CD4-positive, alpha-beta T cell treated with Interleukin-12 subunit alpha and Interleukin-12 subunit beta, for 1 hour (primary cell): Measurements from ENCODE around the gene CAMTA1.

Experiments
- DNase-seq: peaks from one replicate; pipeline ENCODE4 v3.0.0-alpha.2; 2020

The CAMTA1 gene

GRCh38 chr1:7516341-7516740 lies 731.1 kb downstream of the CAMTA1 start:
- DNase-seq = no peak

DNA sequence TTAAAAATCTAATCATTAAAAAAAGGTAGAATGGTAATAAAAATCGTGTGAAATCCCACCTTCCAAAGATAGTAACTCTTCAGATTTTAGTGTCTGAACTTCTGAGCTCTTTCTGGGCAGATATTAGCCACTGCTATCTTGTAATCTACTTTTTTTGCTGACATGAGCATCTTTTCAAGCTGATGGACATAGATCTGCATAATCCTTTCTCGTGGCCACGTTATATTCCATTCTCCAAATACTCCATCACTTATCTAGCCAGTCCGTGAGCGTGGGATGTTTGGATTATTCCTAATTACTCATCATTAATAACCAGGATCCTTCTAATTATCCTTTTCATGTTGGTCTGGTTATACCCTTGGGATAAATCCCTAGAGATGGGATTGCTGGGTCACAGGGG lies 731.7 kb downstream of the CAMTA1 start:
- DNase-seq = no peak

GRCh38 chr1:7517611-7518330 lies 732.5 kb downstream of the CAMTA1 start:
- no peak for DNase-seq

GRCh38 chr1:7518411-7518810 lies 733.2 kb downstream of the CAMTA1 start:
- DNase-seq = no peak

GRCh38 chr1:7519181-7519860 lies 734.1 kb downstream of the CAMTA1 start:
- DNase-seq = no peak

DNA sequence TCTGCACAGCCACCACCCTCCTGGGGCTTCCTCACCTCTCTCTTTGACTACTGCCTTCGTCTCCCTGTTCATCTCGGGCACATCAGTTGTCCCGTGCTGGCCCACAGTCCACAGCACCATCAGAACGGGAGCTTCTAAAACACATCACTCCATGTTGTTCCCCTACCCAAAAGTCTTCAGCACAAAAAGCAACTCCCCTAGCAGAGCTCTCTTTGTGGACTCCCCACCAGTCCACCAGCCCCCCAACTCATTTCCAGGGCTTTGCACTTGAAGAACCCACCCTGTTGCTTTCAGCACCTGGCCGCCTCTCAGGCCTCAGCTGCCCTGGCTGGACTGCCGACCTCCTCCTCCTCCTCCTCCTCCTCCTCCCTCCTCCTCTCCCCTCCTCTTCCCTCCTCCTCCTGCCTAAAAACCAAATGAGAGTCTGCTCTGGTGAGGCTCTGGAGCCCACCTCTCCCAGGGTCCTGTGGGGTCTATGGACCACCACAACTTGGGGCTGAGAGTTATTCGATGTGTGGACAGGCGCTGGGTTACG lies 734.7 kb downstream of the CAMTA1 start:
- DNase-seq = no peak

- no peak for DNase-seq
These were observed 735.2 kb downstream of the CAMTA1 start for GRCh38 chr1:7520496-7520895.

GRCh38 chr1:7524341-7525337 lies 739.4 kb downstream of the CAMTA1 start:
- DNase-seq = no peak

DNA sequence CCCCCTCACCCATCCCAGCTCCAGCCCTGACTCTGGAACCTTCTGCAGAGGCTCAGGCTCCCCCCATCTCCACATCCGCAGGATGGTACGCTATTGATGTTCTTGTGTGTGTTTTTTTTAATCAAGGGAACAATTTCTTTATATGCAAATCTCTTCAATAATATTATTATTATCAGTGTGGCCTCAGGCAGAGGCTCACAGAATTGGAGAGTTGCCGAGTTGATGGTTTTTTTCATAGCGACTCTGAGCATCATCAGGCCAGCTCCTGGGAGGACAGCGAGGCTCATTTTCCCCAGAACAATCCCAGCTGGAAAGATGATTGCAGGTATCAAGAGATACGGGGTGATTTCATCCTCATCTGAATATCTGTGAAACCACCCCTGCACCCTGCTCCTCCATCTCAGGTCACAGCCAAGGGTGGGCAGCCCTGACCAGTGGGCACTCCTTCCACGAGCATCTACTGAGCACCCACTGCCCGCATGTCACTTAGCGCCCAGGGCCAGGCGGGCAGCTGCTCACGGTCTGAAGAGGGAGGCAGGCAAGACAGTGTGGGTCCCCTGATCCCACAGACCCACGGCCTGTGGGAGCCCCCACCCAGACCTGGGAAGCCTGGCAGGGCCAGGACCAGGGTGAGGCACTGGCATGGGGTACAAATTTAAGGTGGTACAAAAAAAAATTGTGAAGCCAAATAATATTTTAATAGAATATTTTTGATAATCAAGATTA lies 740.2 kb downstream of the CAMTA1 start:
- no peak for DNase-seq

DNA sequence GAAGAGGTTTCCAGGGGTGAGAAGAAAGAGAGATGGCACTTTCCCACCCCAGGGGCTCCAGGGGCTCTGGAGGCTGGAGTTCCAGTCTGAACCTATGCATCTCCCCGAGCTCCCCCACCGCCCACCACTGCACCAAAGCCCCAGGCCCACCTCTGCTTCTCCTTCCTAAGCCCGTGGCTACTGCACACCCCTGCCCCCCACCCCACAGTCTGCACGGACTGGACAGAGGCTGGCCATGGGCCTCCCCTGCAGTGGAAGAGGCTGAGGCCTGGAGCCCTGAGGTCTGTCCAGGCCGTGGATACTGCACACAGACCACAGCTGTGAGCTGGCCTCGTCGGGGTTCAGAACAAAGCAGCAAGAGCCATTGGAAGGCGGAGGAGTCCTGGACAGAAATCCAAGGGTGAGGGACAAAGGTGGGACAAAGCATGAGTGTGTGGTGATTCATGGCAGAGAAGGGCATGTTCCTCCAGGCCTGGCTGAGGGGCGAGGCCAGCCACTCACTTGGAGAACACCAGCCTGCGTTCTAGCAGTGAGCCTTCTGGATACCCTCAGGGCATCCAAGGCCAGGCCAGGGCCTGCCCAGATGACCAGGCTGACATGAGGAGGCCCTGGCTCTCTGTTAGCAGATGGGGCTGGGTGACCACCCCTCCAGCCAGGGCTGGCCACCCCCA lies 741.1 kb downstream of the CAMTA1 start:
- no peak for DNase-seq

DNA sequence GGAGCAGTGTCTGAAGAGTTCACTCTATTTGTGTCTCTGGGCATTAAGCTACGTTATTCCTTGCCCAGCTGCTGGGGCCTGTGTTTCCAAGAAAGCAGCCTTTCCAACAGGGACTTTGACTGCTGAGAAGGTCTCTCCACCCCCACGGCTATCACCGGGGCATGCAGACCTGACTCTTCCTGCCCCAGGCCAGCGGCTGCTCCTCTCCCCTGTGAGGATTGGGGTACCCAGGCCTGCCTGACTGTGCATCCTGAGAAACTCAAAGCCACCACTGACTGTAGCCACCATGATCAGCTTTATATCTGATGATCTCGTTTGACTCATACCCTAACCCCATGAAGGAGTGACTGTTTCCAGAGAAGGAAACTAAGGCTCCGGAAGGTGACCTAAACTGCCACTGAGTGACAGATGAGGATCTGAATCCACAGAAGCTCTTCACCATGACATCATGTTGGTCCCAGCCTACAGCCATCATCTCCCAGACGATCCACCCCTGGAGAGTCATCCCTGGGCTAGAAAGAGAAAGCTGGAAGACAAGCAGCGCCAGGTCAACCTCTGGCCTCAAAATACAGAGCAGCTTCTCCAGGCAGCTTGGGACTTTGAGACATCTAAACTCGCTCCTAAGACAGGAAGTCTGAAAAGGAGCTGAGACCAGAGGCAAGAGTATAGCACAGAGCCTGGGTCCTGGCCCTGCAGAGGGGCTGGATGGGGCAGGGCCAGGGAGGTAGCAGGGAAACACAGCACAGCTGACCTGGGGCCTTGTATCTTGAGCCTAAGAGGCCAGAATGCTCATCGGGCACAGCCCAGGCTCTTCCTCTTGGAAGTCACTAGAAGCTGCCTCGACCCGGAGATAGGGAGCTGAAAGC lies 741.8 kb downstream of the CAMTA1 start:
- no peak for DNase-seq

- no peak for DNase-seq
These were observed 742.4 kb downstream of the CAMTA1 start for GRCh38 chr1:7527733-7528045.

DNA sequence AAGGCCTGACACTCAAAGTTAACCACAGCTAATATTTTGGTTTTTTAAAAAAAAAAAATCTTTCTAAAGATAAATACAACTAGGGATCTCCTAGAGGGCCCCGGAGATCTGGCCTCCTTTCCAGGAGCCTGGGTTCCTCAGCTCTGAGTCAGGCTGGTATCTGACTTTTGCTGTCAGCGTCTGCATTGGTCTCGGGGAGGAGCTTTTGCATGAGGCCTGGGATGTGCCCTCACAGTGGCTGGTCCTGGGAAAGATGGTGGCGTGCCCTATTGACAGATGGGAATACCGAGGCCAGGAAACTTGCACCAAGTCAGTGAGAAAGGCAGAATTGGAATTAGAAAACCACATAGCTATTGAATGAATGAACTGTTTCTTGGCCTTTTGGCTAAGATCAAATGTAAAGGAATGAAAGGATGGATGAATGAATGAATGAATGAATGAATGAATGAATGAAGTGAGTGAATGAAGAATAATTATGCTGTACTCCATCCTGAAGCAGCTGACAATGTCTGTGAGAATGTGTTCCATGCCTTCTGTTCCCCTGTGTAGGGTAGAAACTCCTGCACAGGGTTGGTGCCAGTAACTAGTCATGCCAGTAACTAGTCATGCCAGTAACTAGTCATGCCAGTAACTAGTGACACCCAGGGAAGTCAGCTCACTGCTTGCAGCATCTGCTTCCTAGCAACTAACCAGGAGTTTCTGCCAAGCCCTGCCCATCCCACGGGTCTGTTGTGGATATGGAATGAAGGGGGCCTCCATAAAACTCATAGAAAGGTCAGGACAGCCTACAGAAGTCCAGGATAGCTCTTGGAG lies 743.3 kb downstream of the CAMTA1 start:
- DNase-seq = no peak

DNA sequence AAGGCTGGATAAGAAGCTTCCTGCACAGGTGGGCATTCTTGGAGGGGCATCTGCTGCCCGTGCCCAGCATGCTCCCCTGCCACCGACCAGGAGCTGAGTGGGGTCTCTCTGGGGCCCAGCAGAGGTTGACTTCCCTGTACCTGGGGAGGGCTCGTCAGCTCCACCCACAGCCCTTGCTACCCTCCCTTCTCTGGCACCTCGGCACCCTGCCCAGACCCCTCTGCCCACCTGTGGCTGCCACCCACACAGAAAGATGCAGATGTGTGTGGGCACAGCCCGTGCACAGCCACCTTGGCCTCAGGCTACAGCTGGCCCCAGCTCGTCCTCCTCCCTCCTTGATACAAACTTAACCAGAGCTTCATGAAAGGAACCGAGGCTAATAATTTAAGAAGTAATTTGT lies 744.7 kb downstream of the CAMTA1 start:
- DNase-seq = no peak

- no peak for DNase-seq
These were observed 746.5 kb downstream of the CAMTA1 start for GRCh38 chr1:7531562-7532340.

GRCh38 chr1:7533006-7533405 lies 747.8 kb downstream of the CAMTA1 start:
- no peak for DNase-seq

DNA sequence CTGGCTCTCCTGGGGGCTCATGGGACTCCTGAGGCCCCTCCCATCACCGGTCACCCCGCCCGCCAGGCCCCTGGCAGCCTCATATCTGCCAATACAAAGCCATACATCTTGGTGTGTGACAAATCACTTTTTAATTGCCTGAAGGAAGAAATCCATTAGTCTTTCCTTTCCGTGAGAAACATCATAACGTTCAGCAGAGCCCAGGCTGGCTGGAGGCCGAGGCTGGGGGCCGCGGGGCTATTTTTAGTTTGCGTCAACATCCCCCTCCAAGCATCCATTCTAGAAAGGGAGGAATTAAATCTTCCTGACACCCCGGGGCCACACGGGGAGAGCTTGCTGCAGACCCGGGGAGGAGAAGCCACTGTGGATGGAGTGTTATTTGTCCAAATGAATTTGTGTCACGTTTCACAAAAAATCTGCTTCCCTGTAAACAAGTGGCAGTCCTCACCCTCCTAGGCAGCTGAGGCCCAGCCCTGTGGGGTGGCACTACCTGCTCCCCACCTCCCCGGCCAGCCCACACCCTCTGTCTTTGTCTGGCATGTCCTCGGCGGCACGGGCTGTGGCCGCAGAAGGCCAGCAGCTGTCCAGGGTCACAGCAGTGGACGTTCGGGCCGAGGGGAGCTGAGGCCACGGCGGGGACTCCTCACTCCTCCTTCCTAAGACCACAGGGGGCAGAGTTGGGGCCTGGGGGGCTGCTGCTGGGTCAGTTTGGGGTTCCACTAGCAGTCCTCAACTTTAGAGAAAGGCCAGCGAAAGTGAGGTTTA lies 749.0 kb downstream of the CAMTA1 start:
- no peak for DNase-seq

DNA sequence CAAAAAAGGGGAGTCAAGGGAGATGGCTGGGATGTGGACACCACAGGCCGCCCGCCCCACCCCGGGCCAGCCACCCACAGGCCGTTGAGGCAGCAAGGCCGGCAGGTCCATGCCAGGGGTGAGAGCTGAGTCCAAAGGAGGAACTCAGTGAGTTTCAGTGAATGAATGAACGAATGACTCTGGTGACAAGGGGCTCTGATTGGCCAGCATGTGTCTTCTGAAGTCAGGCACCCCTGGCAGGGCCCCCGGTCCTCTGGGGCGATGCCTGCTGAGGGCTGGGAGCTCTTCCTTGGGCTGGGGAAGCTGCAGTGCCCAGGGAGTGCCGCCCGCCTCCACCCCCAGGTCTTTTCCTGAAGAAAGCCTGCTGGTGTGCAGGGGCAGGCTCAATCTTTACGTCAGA lies 749.8 kb downstream of the CAMTA1 start:
- no peak for DNase-seq
